HepG2 (cell line): ENCODE data around the gene ZBED6. TPM values are rescaled to one million over a fixed set of nuclear protein-coding genes. Genes with fewer than 3 reads are reported as not detected.
"Not testable (repeated sequence)": the region's sequence is repeated elsewhere in the genome, so short reads cannot be mapped to it uniquely, and the experiment has no call there.

Experiments used
- ATAC-seq: fragments of 200-7000 bp; cut with Tn5 transposase; 3 replicates; pipeline ENCODE4 v1.9.1; 2020; ENCODE audit warnings: mild to moderate bottlenecking, moderate library complexity
- BruUV-seq: library from RNA; stranded (reverse); fragments of 400-500 nt; replicated peaks from 2 replicates; lab custom pipeline; 2021; lab: Mats Ljungman, UMichigan
- CTCF ChIA-PET: fragments of 300-600 bp; formaldehyde crosslinking; extraction: SDS; loops from one replicate; lab custom pipeline; 2021; ENCODE audit warnings: low total read pairs, inconsistent platforms, low intra/inter-chr PET ratio; lab: Yijun Ruan, JAX
- POLR2A ChIA-PET: fragments of 350-600 bp; sonication (Branson Sonifier 250); formaldehyde crosslinking; loops from one replicate; lab custom pipeline; 2020; ENCODE audit warnings: antibody characterized with exemption, inconsistent platforms; lab: Yijun Ruan, JAX
- DNase-seq: peaks from one replicate; pipeline ENCODE4 v3.0.0-alpha.2; 2015; ENCODE audit warnings: low spot score
- FAIRE-seq: peaks from 3 replicates; lab custom pipeline; 2011; peaks lifted over from hg19 to GRCh38; lab: Jason Lieb, UNC
- H2AFZ ChIP-seq: one replicate; pipeline ENCODE4 v1.6.1; 2011; ENCODE audit warnings: low read length, inconsistent platforms
- H3K27ac ChIP-seq: fragments of 300-600 bp; 3 replicates; pipeline ENCODE4 v1.8.0; 2011; ENCODE audit warnings: mixed run types, mild to moderate bottlenecking, mixed read lengths, low read length, inconsistent platforms; ENCODE audit not compliant: insufficient read depth; ENCODE audit errors: extremely low read length
- H3K27me3 ChIP-seq, 2 experiments: fragments of 200-600 bp in 1 of 2; 2 replicates in 1 of 2; 3 replicates in 1 of 2; pipeline versions ENCODE4 v1.6.0 to v1.8.0; 2011; ENCODE audit warnings: low read length in 2 of 2, mild to moderate bottlenecking in 2 of 2, moderate library complexity in 2 of 2, inconsistent platforms in 1 of 2; ENCODE audit not compliant: insufficient read depth in 2 of 2, control insufficient read depth in 1 of 2
- H3K36me3 ChIP-seq, 2 experiments: fragments of 200-600 bp in 1 of 2; replicated peaks in 1 of 2; 2 replicates in 1 of 2; 3 replicates in 1 of 2; pipeline versions ENCODE4 v1.5.1 to v1.8.0; 2011; ENCODE audit warnings: low read length in 2 of 2, inconsistent platforms in 1 of 2; ENCODE audit not compliant: insufficient read depth in 2 of 2, control insufficient read depth in 1 of 2
- H3K4me1 ChIP-seq: 2 replicates; pipeline ENCODE4 v1.5.1; 2012; ENCODE audit warnings: low read length, inconsistent platforms; ENCODE audit not compliant: insufficient read depth
- H3K4me2 ChIP-seq: 2 replicates; pipeline ENCODE4 v1.6.0; 2011; ENCODE audit warnings: low read depth, low read length, inconsistent platforms
- H3K4me3 ChIP-seq, 3 experiments: fragments of 200-600 bp in 1 of 3; sonication (generic), shearing (Covaris generic) in 1 of 3; replicated peaks in 1 of 3; 2 replicates each; pipeline ENCODE4 v1.5.1; 2011 to 2016; ENCODE audit warnings: low read length in 3 of 3, inconsistent platforms in 2 of 3, low read depth in 2 of 3, mild to moderate bottlenecking in 2 of 3, control low read depth in 1 of 3, mixed read lengths in 1 of 3; ENCODE audit not compliant: insufficient read depth in 1 of 3
- H3K79me2 ChIP-seq: one replicate; pipeline ENCODE4 v1.6.1; 2011; ENCODE audit warnings: low read length, inconsistent platforms; ENCODE audit not compliant: insufficient read depth
- H3K9ac ChIP-seq: 2 replicates; pipeline ENCODE4 v1.6.0; 2011; ENCODE audit warnings: mild to moderate bottlenecking, low read depth, low read length, inconsistent platforms; ENCODE audit not compliant: insufficient read depth
- H3K9me3 ChIP-seq: 2 replicates; pipeline ENCODE4 v1.5.1; 2012; ENCODE audit warnings: mild to moderate bottlenecking, low read length
- H4K20me1 ChIP-seq: 2 replicates; pipeline ENCODE4 v1.6.0; 2011; ENCODE audit warnings: inconsistent platforms, mild to moderate bottlenecking, low read length, moderate library complexity; ENCODE audit not compliant: insufficient read depth
- CTCF ChIP-seq: sonication (generic); formaldehyde crosslinking; IDR thresholded peaks from 2 replicates; pipeline ENCODE4 v1.5.0; 2020; ENCODE audit warnings: mild to moderate bottlenecking, missing genetic modification reagents, moderate library complexity
- ZFP41 ChIP-seq: sonication (generic); formaldehyde crosslinking; IDR thresholded peaks from 2 replicates; pipeline ENCODE4 v1.4.0; 2020; ENCODE audit warnings: mild to moderate bottlenecking, missing genetic modification reagents, borderline replicate concordance
- ZNF207 ChIP-seq: fragments of 450-650 bp; IDR thresholded peaks from 2 replicates; pipeline ENCODE4 v1.6.1; 2016; ENCODE audit warnings: antibody characterized with exemption, borderline replicate concordance
- WGBS: methylation state at CpG from one replicate; pipeline ENCODE4 v1.1.6; 2017; ENCODE audit warnings: low lambda C conversion rate; 5-methylcytosine and 5-hydroxymethylcytosine counted together
- in situ Hi-C: cut with HindIII; loops from 2 replicates; pipeline ENCODE4 v1.10.0; 2017; ENCODE audit warnings: low pct_unique_long_range_greater_than_20kb; ENCODE audit not compliant: extremely low pct_ligation_motif_present
- intact Hi-C: fragments of 100-400 bp; cut with micrococcal nuclease; formaldehyde crosslinking; loops from one replicate; pipeline ENCODE4 v1.10.0; 2022; ENCODE audit not compliant: unreplicated experiment
- polyA plus RNA-seq, 8 experiments: library from polyadenylated mRNA; depleted of rRNA in 3 of 8; stranded (reverse) in 7 of 8; unstranded in 1 of 8; fragments of >200 nt; fragmentation: Illumina TruSeq in 4 of 8; extraction: Trizol in 4 of 8; gene quantifications; 2 replicates each; pipeline versions ENCODE4 v1.2.1 to v1.2.3, GENCODE V29; 2011 to 2016; ENCODE audit warnings: low read depth in 4 of 8, missing spikeins in 1 of 8, mixed read lengths in 1 of 8; ENCODE audit not compliant: insufficient read depth in 1 of 8
- total RNA-seq, 5 experiments: library from RNA; depleted of rRNA; stranded (reverse); fragments of >200 nt; fragmentation: Illumina TruSeq; extraction: Trizol; gene quantifications; 2 replicates each; pipeline ENCODE4 v1.2.3, GENCODE V29; 2016; ENCODE audit warnings: low read depth in 1 of 5
- TF ChIP-seq, protein P1 (sequence below): sonication (generic); formaldehyde crosslinking; IDR thresholded peaks from 2 replicates; pipeline ENCODE4 v1.5.1; 2020; ENCODE audit warnings: missing genetic modification reagents, mild to moderate bottlenecking, borderline replicate concordance

Gene ZBED6
- total and polyA plus RNA-seq, 2 of the 13 experiments (the other 11 are each of a cell fraction or from before 2014, with no cell fraction given): 9.3 to 12.5 TPM

DNA sequence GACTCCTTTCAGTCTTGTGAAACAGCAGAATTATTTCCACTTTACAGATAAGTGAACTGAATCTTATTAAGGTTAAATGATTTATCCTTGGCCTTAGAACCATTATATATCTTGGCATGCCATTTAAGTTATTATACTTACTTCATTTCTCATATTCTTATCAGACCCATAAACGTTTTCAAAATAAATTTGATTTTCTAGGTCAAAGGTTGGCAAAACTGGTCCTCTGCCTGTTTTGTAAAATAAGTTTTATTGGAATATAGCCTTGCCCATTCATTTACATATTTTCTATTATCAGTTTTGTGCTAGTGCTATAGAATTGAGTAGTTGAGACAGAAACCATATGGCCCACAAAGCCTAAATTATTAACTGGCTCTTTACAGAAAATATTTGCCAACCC, 33.1 kb downstream of the ZBED6 start (continued):
- TF ChIP-seq, protein P1, sequence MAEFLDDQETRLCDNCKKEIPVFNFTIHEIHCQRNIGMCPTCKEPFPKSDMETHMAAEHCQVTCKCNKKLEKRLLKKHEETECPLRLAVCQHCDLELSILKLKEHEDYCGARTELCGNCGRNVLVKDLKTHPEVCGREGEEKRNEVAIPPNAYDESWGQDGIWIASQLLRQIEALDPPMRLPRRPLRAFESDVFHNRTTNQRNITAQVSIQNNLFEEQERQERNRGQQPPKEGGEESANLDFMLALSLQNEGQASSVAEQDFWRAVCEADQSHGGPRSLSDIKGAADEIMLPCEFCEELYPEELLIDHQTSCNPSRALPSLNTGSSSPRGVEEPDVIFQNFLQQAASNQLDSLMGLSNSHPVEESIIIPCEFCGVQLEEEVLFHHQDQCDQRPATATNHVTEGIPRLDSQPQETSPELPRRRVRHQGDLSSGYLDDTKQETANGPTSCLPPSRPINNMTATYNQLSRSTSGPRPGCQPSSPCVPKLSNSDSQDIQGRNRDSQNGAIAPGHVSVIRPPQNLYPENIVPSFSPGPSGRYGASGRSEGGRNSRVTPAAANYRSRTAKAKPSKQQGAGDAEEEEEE: no peak
- no peak for TF ChIP-seq ZFP41 (CRISPR knock-in tag)

DNA sequence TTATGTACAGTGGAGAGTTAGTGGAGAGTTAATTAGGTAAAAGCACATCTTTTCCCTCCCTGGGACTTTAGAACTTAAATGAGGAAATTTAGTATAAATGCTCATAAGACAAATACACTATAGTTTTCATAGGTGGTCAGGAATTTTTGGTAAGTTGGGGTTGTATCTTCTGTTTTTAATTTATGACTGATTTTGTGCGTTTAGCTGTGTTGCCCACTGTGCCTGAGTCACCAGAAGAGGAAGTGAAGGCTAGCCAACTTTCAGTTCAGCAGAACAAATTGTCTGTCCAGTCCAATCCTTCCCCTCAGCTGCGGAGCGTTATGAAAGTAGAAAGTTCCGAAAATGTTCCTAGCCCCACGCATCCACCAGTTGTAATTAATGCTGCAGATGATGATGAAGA, 33.8 kb downstream of the ZBED6 start:
- H3K79me2 ChIP-seq, ATAC-seq, DNase-seq, CTCF ChIA-PET, intact Hi-C loops, in situ Hi-C loops, POLR2A ChIA-PET, H2AFZ ChIP-seq, H3K9ac ChIP-seq, H4K20me1 ChIP-seq, FAIRE-seq, H3K4me1 ChIP-seq, H3K9me3 ChIP-seq, H3K27me3 ChIP-seq, BruUV-seq, H3K27ac ChIP-seq, H3K4me2 ChIP-seq, H3K4me3 ChIP-seq: not testable (repeated sequence)
- H3K36me3 ChIP-seq: peaks cover 6 to 69% of the 10 kb centered on the region in 2 experiments
- WGBS: 96% methylated on average over 5 of the region's 5 CpGs

GRCh38 chr1:203835476-203835875, 40.1 kb downstream of the ZBED6 start:
- no TSS peak for BruUV-seq
- Histone ChIP-seq H2AFZ (no peak overlapping the region), H3K4me3 (no peak overlapping the region), H3K79me2 (no peaks in the 10 kb centered on the region), H3K4me1 (no peaks in the 10 kb centered on the region), H3K36me3 (peaks cover 11 to 77% of the 10 kb centered on the region in 2 experiments), H3K4me2 (no peak overlapping the region), H4K20me1 (no peaks in the 10 kb centered on the region; the same call in 1 of the 2 replicates), H3K9me3 (no peaks in the 10 kb centered on the region), H3K27ac (no peak overlapping the region), H3K9ac (no peak overlapping the region), H3K27me3 (no peaks in the 10 kb centered on the region)
- intact Hi-C loops (no loop called here), in situ Hi-C loops (no loop called here)
- TF ChIP-seq CTCF (CRISPR knock-in tag): 0 out of 2 replicates have a peak, but pooled peaks have one; percentile 7
- TF ChIP-seq ZNF207: no peak
- ATAC-seq (no peak), DNase-seq (no peak), FAIRE-seq (no peak)
- ChIA-PET CTCF (no interaction called here), POLR2A (no interaction called here)
- 100% methylated on average over 3 of the region's 3 CpGs for WGBS
